ENCODE results near the gene TLE2. TPM values are rescaled to one million over a fixed set of nuclear protein-coding genes. Genes with fewer than 3 reads are reported as not detected.

TLE2 gene
- total RNA-seq, 1 experiment from 2014 or later, result 3.1 TPM

- no peak overlapping the region for H2BK15ac ChIP-seq (ENCODE audit: low read depth, low read length)
- no peak overlapping the region for H2BK5ac ChIP-seq (ENCODE audit: insufficient read length, low read length)
- no peak overlapping the region for H2AK5ac ChIP-seq (ENCODE audit: insufficient read length, low read length)
- WGBS (ENCODE audit: extremely low coverage, insufficient read length, low lambda C conversion rate), result no CpG with 5 or more reads among the region's 29 CpGs
- H3K14ac ChIP-seq (ENCODE audit: insufficient read depth, low read length), result peak overlapping the region; percentile 43; the same call in 1 of the 2 replicates
- no peak overlapping the region for H2AFZ ChIP-seq (ENCODE audit: low read length)
- no peak overlapping the region for H3K27ac ChIP-seq (ENCODE audit: insufficient read length, low read depth, low read length)
- peak overlapping the region; percentile 68 for H3K4me2 ChIP-seq (ENCODE audit: insufficient read depth, insufficient read length, low read length)
- no peak overlapping the region for H3K23ac ChIP-seq (ENCODE audit: insufficient read length, low read depth, low read length)
- no peaks in the 10 kb centered on the region for H3K9me3 ChIP-seq (ENCODE audit: control insufficient read depth, low read depth, low read length)
- H3K9ac ChIP-seq (ENCODE audit: extremely low read depth, insufficient read length, low read length), result peak overlapping the region; percentile 50
- no peak overlapping the region for H3K56ac ChIP-seq (ENCODE audit: insufficient read length, low read depth, low read length)
- H3K27me3 Mint-ChIP-seq (ENCODE audit: low read depth), result peaks cover 90% of the 10 kb centered on the region
- H4K5ac ChIP-seq (ENCODE audit: insufficient read length, low read depth, low read length), result no peak overlapping the region
- H3K18ac ChIP-seq (ENCODE audit: insufficient read length, low read depth, low read length), result peak overlapping the region; percentile 53
- no peak overlapping the region for H2BK12ac ChIP-seq (ENCODE audit: insufficient read length, low read depth, low read length)
- TF ChIP-seq CTCF (conservative IDR thresholded peaks at IDR 0.05), result no peak
- H3K4me1 Mint-ChIP-seq, result peaks cover 20 to 39% of the 10 kb centered on the region in 2 experiments
- H3K36me3 Mint-ChIP-seq (ENCODE audit: insufficient read depth in 1 of 3, low read depth in 3 of 3), result no peaks in the 10 kb centered on the region
- no peaks in the 10 kb centered on the region for H3K27me3 ChIP-seq (ENCODE audit: insufficient read depth, low read length)
- peaks cover 11% of the 10 kb centered on the region for H3K23me2 ChIP-seq (ENCODE audit: insufficient read length, low read depth, low read length, poor library complexity, severe bottlenecking)
- H3T11ph ChIP-seq (ENCODE audit: low read length), result no peak overlapping the region
- H3K4ac ChIP-seq (ENCODE audit: low read depth, low read length), result no peak overlapping the region
- H4K20me1 ChIP-seq (ENCODE audit: control insufficient read depth, insufficient read depth, insufficient read length), result no peaks in the 10 kb centered on the region
- peaks cover 0 to 7% of the 10 kb centered on the region in 2 experiments; a peak in 2 of 5 replicates for H3K9me3 Mint-ChIP-seq
- no peaks in the 10 kb centered on the region for H3K79me2 ChIP-seq (ENCODE audit: insufficient read depth, low read length)
- no peak overlapping the region for H2BK120ac ChIP-seq (ENCODE audit: low read depth, low read length, poor library complexity, severe bottlenecking)
- no peak overlapping the region for H2BK20ac ChIP-seq (ENCODE audit: low read depth, low read length, poor library complexity, severe bottlenecking)
- peak overlapping the region; percentile 90 to 94 (median 94) for H3K27ac Mint-ChIP-seq
- H3K79me1 ChIP-seq (ENCODE audit: insufficient read depth, low read depth, low read length, poor library complexity, severe bottlenecking), result no peaks in the 10 kb centered on the region
- peak overlapping the region; percentile 73 to 89 for H3K4me3 Mint-ChIP-seq
- peaks cover 2% of the 10 kb centered on the region; the same call in 1 of the 2 replicates for H3K4me1 ChIP-seq (ENCODE audit: insufficient read depth, low read length)
- peak; percentile 99 for DNase-seq
- no peak overlapping the region for H4K91ac ChIP-seq (ENCODE audit: insufficient read length, low read depth, low read length)
- no peak overlapping the region for H4K8ac ChIP-seq (replicated peaks; ENCODE audit: insufficient read length, low read depth, low read length)
Measured at GRCh38 chr19:3035542-3036118, 6.5 kb upstream of the TLE2 start.

All from H9 (cell line).